ENCODE measurements around the gene FAM83F.
A peak's percentile ranks its signal among the peaks of the same experiment; 100 is the strongest.
"Not testable (repeated sequence)": the region's sequence is repeated elsewhere in the genome, so short reads cannot be mapped to it uniquely, and the experiment has no call there.

FAM83F gene

GRCh38 chr22:40019100-40019499 lies 24.3 kb downstream of the FAM83F start:
- no peak for DNase-seq

DNA sequence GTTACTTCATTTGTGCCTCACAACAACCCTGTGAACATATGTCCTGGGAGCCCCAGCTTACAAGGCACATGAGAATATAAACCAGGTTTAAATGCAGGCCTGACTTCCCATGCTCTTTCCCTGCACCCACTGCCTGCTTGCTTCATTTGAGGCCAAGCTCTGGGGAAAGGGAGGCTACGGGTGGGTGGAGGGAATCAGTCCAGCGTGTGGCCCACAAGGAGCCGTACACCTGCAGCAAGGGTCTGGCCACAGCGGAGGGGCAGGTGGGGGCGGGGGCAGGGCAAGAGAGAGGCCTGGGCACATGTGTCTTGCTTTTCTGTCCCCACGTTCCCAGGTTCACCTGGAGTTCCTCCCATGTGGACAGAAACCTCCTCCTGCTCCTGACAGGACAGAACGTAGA lies 26.2 kb downstream of the FAM83F start:
- DNase-seq, result no peak

DNA sequence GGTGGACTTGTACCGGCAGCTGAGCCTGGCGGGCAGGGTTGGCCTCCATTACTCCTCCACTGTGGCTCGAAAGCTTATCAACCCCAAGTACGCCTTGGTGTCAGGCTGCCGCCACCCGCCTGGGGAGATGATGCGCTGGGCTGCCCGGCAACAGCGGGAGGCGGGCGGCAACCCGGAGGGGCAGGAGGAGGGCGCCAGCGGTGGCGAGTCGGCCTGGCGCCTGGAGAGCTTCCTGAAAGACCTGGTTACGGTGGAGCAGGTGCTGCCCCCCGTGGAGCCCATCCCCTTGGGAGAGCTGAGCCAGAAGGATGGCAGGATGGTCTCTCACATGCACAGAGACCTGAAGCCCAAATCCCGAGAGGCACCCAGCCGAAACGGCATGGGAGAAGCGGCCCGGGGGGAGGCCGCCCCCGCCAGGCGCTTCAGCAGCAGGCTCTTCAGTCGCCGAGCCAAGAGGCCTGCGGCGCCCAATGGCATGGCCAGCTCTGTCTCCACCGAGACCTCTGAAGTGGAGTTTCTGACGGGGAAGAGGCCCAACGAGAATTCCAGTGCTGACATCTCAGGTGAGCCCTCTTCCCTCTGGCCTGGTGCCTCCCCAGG lies 26.7 kb downstream of the FAM83F start:
- DNase-seq, result no peak

- DNase-seq, result peak in 2 of 14 donors; percentile 19 to 31
These were observed 27.9 kb downstream of the FAM83F start for GRCh38 chr22:40022536-40023240.

DNA sequence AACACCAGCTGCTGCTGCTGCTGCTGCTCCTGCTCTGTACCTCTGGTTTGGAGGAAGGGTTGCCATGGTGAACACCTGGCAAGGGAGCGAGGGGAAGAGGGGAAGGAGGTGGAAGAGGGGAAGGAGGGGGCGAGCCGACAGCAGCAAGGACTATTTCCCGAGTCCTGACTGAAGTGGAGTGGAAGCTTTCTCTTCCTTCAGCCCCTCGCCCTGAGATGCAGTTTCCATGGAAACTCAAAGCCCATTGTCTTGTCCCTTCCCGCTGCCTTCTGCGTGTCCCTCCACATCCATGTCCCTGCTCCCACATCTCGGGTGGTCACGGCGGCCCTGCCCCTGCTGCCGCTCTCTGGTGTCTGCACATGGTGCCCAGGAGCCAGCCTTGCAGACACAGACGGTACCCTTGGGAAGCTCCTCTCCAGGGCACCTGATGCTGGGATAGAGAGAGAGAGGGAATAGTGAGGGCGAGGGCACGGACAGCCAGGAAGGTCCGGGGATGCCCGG lies 28.6 kb downstream of the FAM83F start:
- no peak for DNase-seq

- DNase-seq, result peak in 7 of 14 donors; percentile 20 to 50 (median 29)
These were observed 29.7 kb downstream of the FAM83F start for GRCh38 chr22:40024201-40025061.

- not testable (repeated sequence) for DNase-seq
These were observed 30.3 kb downstream of the FAM83F start for GRCh38 chr22:40025062-40025379.

GRCh38 chr22:40025856-40026255 lies 31.1 kb downstream of the FAM83F start:
- no peak for DNase-seq

DNA sequence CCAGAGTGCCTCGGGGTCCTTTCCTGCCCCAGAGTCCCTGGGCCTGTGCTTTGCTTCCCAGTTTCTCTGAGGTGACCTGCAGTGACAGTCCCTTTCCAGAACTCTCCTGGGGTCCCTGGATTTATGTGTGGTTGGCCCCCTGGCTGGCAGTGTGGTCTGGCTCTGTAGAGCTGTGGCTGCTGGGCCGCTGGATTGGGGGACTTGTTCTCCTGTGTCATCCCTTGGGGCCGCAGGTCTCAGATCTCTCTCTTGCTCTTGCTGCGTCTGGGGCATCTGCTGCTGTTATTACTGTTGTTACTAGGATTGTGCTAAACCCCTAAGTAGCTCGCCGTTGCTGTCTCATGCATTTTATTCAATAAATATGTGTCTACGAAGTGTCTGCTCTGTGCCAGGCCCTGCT lies 31.9 kb downstream of the FAM83F start:
- DNase-seq, result no peak

DNA sequence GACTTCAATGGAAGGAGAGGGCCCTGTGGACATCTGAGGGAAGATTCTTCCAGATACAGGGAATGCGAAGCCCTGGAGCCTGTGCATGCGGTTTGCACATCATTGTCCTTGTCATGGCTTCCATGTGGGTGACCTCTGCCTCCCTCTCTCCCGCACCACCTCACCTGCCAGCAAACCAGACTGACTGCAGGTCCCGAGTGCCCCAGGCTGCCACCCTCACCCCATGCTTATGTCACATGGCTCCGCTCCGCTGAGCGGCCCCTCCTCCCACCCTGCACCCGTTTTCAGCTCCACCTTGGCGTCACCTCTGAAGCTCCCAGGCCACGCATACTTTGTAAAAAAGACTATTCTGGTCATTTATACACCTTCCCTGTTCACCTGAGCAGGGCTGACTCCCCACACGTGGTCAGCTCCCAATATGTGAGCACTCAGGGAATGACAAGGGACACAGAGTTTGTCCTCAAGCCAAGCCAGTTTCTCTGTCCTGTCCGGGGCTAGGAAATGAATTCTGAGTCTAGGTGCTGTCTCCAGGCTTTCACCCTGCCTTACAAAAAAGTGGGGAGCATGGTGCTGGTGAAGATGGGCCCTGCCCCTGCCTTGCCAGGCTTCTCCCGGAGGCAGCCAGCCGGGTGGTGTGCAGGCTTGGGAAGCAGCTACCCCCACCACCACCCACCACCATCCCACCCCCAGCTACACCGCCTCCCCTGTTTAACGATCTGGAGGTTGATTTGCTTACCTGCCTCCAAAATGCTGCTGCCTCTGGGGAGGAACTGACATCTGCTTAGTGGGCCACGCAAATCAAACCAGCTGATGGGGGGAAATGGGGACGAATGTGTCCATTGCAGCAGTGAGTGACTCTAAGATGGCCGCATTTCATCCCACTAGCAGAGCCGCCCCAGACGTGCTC lies 32.7 kb downstream of the FAM83F start:
- no peak for DNase-seq

DNA sequence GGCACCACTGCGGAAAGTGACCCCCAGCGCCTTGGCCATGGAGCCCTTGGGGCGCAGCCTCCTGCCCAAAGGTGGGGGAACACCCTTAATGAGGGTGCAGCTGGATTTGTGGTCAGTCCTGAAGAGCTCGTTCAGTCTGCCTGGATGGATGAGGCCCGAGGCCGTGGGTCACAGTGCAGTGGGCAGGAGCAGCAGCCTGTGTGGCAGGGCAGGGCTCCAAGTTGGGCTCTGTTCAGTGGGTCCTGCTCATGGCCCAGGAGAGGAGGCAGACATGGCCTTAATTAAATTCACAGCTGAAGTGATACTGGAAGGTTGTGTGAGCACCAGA lies 33.3 kb downstream of the FAM83F start:
- no peak for DNase-seq

- no peak for DNase-seq
These were observed 34.6 kb downstream of the FAM83F start for GRCh38 chr22:40029189-40029890.

DNA sequence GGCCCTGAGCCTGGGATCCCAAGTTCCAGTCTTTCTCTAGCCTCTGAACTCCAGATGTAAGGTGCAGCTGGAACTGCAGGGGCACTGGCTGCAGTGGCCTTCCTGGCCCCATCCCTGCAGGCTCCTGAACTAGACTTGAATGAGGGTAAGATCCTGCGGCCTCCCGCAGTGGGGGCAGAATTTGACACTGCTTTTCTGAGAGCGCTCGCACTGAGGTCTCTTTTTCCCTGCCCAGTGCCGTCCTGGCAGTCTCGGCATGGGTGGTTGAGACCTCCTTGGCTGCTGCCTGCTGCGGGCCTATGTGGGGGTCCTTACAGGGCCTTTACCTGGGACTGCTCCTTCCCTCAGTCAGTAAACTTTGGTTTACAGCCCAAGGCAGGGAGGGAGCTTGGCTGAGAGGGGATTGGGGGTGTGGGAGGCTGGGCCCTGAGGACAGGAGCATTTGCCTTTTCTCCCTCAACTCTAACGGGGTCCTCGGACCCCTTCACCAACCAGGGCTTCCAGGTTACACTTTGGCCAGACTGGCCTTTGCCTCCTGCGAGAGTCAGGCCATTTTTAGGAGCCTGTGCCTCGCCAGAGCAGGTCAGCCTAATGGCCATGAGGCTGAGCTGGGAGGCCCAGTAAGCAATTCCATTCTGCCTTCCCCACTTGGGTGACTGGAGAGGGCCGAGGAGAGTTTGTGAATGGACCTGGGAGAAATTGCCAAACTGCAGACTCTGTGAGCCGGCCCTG lies 35.4 kb downstream of the FAM83F start:
- DNase-seq, result no peak

GRCh38 chr22:40030758-40031095 lies 36.0 kb downstream of the FAM83F start:
- DNase-seq, result no peak

GRCh38 chr22:40031766-40032470 lies 37.2 kb downstream of the FAM83F start:
- no peak for DNase-seq

GRCh38 chr22:40033586-40034380 lies 39.0 kb downstream of the FAM83F start:
- no peak for DNase-seq

- DNase-seq, result no peak
These were observed 40.6 kb downstream of the FAM83F start for GRCh38 chr22:40035351-40035750.

DNA sequence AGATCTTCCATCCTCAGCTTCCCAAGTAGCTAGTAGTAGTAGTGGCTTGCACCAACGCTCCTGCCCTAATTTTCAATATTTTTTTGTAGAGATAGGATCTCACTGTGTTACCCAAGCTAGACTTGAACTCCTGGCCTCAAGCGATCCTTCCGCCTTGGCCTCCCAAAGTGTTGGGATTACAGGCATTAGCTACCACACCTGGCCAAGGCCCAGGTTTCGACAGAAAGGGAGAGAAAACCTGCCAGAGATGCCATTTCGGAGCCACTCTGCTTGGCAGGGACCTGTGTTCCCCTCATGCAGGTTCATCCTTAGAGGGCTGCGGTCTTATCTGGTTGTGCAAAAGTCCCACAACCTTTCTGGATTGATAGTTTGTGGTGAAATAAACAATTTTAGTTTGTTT lies 41.4 kb downstream of the FAM83F start:
- no peak for DNase-seq

GRCh38 chr22:40036591-40037225 lies 42.0 kb downstream of the FAM83F start:
- peak in 6 of 14 donors; percentile 3 to 51 (median 25) for DNase-seq

Measured in C1 segment of cervical spinal cord (tissue), 14 donors.